Ishikawa (cell line): ENCODE measurements around the gene ANK2.

ENCODE experiments used
- CEBPB ChIP-seq: IDR thresholded peaks from 2 replicates; pipeline ENCODE4 v1.6.1; 2012
- CREB1 ChIP-seq: IDR thresholded peaks from 2 replicates; pipeline ENCODE4 v1.6.1; 2012; ENCODE audit warnings: low read depth
- EGR1 ChIP-seq: IDR thresholded peaks from 2 replicates; pipeline ENCODE4 v1.6.1; 2012
- EP300 ChIP-seq: IDR thresholded peaks from 2 replicates; pipeline ENCODE4 v1.6.1; 2012; ENCODE audit warnings: borderline replicate concordance
- FOXM1 ChIP-seq: IDR thresholded peaks from 2 replicates; pipeline ENCODE4 v1.6.1; 2012; ENCODE audit warnings: low read depth, borderline replicate concordance
- NFIC ChIP-seq: IDR thresholded peaks from 2 replicates; pipeline ENCODE4 v1.6.1; 2012
- RAD21 ChIP-seq: IDR thresholded peaks from 2 replicates; pipeline ENCODE4 v1.6.1; 2012; ENCODE audit warnings: low read depth
- TAF1 ChIP-seq: IDR thresholded peaks from 2 replicates; pipeline ENCODE4 v1.6.1; 2012; ENCODE audit warnings: low read depth, mild to moderate bottlenecking
- TCF12 ChIP-seq: IDR thresholded peaks from 2 replicates; pipeline ENCODE4 v1.6.1; 2012; ENCODE audit warnings: low read depth
- TEAD4 ChIP-seq: IDR thresholded peaks from 2 replicates; pipeline ENCODE4 v1.6.1; 2012
- YY1 ChIP-seq: IDR thresholded peaks from 2 replicates; pipeline ENCODE4 v1.6.1; 2012; ENCODE audit warnings: low read depth
- ZBTB7A ChIP-seq: IDR thresholded peaks from 2 replicates; pipeline ENCODE4 v1.6.1; 2012; ENCODE audit warnings: low read depth
- TF ChIP-seq, protein P1 (sequence below): IDR thresholded peaks from 2 replicates; pipeline ENCODE4 v1.6.1; 2012
- TF ChIP-seq, protein P2 (sequence below): IDR thresholded peaks from 2 replicates; pipeline ENCODE4 v1.6.1; 2012; ENCODE audit warnings: low read depth, mild to moderate bottlenecking
- TF ChIP-seq, protein P3 (sequence below): IDR thresholded peaks from 2 replicates; pipeline ENCODE4 v1.6.1; 2012

Gene ANK2

DNA sequence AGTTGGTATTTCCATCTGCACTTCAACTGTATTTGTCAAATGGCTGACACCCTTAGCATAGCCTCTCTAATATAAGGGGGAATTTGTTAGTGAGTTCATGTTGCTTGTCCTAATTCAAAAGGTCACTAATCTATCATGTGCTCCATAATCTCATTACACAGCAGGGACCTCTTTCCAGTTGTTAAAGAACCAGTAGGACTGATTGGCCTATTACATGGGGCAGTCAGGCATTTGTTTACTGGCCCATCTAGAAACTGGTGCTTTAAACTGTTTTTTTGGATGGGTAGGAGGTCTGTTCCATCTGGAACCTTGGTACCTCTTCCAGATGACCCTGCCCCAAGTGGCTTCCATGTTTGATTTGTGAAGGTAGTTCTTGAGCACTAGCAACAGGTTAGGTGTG, 11.4 kb downstream of the ANK2 start:
- TF ChIP-seq, protein P1, sequence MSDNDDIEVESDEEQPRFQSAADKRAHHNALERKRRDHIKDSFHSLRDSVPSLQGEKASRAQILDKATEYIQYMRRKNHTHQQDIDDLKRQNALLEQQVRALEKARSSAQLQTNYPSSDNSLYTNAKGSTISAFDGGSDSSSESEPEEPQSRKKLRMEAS = no peak
- no peak for TF ChIP-seq CEBPB
- no peak for TF ChIP-seq EP300
- no peak for TF ChIP-seq TCF12
- TF ChIP-seq, protein P2, sequence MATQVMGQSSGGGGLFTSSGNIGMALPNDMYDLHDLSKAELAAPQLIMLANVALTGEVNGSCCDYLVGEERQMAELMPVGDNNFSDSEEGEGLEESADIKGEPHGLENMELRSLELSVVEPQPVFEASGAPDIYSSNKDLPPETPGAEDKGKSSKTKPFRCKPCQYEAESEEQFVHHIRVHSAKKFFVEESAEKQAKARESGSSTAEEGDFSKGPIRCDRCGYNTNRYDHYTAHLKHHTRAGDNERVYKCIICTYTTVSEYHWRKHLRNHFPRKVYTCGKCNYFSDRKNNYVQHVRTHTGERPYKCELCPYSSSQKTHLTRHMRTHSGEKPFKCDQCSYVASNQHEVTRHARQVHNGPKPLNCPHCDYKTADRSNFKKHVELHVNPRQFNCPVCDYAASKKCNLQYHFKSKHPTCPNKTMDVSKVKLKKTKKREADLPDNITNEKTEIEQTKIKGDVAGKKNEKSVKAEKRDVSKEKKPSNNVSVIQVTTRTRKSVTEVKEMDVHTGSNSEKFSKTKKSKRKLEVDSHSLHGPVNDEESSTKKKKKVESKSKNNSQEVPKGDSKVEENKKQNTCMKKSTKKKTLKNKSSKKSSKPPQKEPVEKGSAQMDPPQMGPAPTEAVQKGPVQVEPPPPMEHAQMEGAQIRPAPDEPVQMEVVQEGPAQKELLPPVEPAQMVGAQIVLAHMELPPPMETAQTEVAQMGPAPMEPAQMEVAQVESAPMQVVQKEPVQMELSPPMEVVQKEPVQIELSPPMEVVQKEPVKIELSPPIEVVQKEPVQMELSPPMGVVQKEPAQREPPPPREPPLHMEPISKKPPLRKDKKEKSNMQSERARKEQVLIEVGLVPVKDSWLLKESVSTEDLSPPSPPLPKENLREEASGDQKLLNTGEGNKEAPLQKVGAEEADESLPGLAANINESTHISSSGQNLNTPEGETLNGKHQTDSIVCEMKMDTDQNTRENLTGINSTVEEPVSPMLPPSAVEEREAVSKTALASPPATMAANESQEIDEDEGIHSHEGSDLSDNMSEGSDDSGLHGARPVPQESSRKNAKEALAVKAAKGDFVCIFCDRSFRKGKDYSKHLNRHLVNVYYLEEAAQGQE = no peak
- TF ChIP-seq RAD21 = no peak
- no peak for TF ChIP-seq TEAD4
- TF ChIP-seq, protein P3, sequence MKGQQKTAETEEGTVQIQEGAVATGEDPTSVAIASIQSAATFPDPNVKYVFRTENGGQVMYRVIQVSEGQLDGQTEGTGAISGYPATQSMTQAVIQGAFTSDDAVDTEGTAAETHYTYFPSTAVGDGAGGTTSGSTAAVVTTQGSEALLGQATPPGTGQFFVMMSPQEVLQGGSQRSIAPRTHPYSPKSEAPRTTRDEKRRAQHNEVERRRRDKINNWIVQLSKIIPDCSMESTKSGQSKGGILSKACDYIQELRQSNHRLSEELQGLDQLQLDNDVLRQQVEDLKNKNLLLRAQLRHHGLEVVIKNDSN = no peak
- no peak for TF ChIP-seq TAF1
- TF ChIP-seq FOXM1 = no peak
- no peak for TF ChIP-seq EGR1
- no peak for TF ChIP-seq ZBTB7A
- TF ChIP-seq CREB1 = no peak
- TF ChIP-seq YY1 = no peak
- no peak for TF ChIP-seq NFIC

DNA sequence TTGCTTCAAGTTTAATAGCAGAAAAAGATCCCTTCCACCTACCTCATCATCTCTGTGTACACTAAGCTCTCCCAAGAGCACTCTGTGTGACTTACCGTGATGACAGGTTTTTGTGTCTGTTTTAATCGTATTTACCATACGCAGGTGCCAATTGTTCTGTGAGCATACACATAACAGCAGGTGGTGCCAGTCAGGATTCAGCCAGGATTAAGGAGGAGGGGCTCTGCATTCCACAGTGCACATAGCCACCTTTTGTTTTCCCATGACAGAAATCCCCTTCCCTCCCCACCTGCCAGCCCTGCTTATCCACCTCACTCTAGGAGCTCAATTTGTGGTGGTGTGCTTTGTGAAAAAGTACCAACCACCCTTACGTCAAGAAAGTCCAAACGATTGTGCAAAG, 14.8 kb downstream of the ANK2 start:
- TF ChIP-seq TEAD4 = peak; percentile 76
- TF ChIP-seq, protein P2 = no peak
- TF ChIP-seq NFIC = no peak
- TF ChIP-seq, protein P3 = no peak
- TF ChIP-seq EP300 = no peak
- TF ChIP-seq TCF12 = peak; percentile 57

DNA sequence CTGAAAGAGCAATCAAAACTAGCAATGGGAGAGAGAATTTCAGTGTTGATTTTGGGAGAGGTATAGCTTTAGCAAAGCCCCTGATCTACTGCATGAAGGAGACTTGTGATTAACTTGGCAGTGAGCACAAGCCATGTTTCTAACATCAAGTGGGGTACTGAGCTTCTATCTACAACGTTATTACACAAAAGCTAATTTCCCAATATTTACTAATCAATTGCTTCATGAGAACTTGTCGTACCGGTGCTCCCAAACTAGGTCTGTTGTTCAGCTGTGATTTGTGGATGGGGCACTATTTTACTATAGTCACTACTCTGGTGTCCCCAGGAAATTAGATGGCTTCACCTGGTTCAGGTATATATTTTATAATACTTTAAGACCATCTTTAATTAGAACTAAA, 16.2 kb downstream of the ANK2 start:
- TF ChIP-seq EGR1 (no peak), YY1 (no peak)

DNA sequence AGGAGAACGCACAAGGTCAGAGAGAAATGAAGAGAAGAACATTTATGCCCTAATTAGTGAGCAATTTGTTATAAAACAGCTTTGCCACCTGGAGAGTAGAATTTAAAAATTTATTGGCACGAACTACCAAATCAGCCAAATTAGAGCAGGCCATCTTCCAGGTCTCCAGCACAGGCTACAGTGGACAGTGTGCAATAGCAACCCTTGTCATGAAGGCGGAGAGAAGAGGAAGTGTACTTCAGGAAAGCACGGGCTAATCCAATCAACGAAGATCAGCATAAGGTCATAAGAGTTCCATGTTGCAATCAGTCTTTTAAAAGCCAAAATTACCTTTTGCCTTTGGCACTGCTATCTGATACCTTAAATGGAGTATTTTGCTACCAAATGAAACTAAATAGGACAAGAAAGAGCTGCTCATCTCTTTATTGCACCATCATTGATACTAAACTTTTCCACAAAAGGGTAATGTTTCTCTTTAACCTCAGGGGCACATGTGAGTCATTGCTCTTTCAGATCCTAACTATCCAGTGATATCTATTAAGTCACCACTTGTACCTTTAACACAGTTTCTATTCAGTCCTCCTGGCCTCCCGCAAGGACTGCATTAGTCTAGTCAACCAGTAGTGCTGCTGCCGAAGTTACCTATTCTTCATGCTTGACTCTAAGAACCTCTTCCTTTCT, 19.9 kb downstream of the ANK2 start:
- TF ChIP-seq RAD21 = no peak
- no peak for TF ChIP-seq YY1
- TF ChIP-seq TEAD4 = no peak
- TF ChIP-seq, protein P2 = no peak
- no peak for TF ChIP-seq ZBTB7A
- TF ChIP-seq EP300 = no peak
- TF ChIP-seq NFIC = no peak
- TF ChIP-seq, protein P3 = no peak
- TF ChIP-seq, protein P1 = no peak
- no peak for TF ChIP-seq CREB1
- TF ChIP-seq TAF1 = no peak
- TF ChIP-seq FOXM1 = no peak
- TF ChIP-seq EGR1 = no peak
- no peak for TF ChIP-seq CEBPB
- TF ChIP-seq TCF12 = no peak
